ENCODE data around the gene TRAPPC1.
A peak's percentile ranks its signal among the peaks of the same experiment; 100 is the strongest.

TRAPPC1 gene

DNA sequence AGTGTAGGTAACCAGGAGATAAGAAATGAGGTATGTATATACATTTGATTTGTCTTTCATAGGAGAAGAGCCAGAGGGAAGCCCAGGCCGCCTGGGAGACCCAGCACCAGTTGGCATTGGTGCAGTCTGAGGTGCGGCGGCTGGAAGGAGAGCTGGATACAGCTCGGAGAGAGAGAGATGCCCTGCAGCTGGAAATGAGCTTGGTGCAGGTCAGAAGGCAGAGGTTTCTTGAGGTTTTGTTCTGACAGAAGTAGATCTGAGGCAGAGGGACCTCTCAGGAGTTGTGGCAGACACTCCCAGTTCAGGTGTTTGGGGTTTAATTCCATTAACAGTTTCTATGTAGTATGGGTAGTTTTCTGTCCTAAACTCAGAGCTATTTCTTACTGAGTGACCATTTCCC lies 8.3 kb upstream of the TRAPPC1 start:
- no peak for DNase-seq

DNA sequence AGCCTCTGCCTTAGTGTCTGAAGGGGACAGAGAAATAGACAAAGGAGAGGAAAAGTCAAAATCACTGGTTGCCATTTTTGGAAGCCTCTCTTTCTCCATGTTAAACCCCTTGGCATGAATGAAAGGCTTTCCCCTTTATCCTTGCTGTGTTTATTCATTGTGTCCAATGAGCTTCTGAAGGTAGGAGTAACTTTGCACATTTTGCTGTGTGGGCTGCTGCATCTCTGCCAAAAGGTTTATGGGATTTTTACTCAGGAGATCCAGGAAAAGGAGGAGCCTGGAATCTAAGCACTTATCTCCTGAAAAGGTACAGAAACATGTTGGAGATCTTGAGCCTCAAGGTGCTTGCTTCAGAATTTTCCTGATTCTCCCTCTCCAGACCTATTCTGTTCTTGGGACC lies 4.1 kb upstream of the TRAPPC1 start:
- DNase-seq = no peak

DNA sequence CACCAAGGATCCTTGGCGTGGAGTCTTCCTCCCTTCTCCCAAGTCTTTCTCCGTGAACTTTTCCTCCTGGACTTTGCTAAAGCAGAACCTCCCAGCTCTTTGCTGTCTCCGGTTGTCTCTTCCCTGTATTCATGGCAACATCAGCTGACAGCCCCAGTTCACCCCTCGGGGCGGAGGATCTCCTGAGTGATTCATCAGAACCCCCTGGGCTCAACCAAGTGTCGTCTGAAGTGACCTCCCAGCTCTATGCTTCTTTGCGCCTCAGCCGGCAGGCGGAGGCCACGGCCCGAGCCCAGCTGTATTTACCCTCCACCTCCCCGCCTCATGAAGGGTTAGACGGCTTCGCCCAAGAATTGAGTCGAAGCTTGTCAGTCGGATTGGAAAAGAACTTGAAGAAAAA lies 1.2 kb upstream of the TRAPPC1 start:
- DNase-seq = no peak

DNA sequence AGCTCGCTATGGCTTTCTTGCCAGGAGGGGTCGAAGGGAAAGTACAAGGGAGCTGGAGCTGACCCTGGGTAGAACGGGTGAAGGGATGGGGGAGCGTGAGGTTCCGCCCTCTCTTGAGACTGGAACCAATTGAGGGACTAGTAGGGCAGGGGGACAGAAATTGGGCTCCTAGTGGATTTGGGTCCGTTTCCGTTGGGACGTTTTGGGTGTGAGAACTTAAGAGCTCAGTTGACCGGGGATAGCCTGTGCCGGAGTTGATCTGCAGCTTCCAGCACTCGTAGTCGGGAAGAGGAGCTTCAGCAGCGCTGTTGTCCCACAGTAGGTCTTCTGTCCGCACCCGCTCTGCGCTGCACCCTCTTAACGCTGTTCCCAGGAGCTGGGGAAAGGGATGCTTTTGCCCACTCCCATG lies 741 bp upstream of the TRAPPC1 start:
- DNase-seq = no peak

DNA sequence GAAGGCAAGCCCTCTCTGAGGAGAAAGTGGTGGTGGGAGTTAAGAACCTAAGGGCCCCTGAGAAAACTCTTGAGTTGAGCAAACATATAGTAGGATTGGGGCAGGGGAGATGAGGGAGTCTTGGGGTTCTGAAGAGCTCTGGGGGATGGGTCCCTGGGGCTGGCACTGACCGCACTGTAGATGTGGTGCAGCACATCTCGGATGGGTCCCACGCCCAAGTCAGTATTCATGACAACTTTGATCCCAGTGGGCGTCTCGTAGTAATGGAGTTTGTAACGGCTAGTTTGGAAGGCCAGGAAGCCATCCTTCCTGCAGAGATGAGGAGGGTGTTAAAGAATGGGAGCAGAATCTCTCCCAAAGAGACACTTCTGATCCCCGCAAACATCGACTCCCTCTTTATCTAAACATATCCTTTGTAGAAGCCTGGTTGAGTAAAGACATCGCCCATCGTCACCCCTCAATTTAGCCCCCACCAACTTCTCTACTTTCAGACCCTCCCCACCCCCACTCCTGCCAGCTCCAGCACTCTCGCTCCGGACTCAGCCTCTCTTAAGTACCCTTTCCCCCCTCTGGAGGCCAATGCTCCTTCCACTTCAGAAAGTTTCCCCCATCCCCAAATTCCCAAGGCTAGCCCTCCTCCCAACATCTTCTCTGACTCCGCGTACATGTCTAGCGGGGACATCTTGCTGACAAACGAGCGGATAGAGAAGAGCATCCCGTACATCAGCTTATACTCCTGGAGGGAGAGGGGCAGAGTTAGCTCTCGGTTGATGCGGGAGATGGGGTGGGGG lies 710 bp downstream of the TRAPPC1 start:
- DNase-seq = no peak

DNA sequence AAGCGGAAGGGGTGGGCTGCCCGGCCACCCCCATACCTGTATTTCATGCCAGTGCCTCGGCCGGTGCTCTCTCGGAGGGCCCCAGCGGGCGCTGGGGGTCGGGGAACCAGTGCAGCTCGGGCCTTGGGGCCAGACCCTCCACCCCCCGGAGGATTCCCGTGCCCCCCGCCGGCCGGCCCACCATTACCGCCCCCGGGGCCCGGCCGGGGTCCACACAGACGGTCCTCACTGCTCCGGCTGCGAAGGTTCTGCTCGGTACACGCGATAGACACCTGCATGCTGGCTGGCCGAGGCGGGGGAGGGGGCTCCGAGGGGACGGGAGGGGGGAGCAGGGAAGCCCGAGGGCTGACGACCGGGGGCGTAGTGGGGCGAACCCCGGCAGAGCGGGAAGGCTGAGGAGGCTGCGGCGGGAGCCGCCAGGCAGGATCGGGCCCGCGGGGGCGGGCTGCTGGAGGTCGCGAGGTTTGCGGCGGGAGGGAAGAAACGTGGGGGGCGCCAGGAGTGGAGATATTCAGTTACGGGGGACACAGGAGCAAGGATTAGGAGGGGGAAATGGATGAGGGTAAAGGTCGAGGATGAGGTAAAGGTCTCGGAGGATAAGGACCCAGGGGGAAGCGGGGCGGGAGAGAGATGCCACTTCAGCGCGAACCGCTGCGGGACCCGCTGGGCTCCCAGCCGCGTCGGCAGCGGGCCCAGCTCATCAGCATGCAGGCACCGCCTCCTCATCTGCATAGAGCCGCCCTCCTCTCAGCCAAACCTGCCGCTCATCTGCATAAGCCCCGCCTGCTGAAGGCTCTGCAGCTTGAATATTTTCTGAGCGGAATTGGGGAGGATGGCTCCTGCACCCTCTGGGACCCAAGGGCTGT lies 2.4 kb downstream of the TRAPPC1 start, which contains the start of gene KCNAB3:
Gene KCNAB3, minus strand, starts transcription at position 699 of the 866 bp plus-strand sequence. Its CDS starts 421 bp downstream, at position 278.
- DNase-seq = peak; percentile 62

DNA sequence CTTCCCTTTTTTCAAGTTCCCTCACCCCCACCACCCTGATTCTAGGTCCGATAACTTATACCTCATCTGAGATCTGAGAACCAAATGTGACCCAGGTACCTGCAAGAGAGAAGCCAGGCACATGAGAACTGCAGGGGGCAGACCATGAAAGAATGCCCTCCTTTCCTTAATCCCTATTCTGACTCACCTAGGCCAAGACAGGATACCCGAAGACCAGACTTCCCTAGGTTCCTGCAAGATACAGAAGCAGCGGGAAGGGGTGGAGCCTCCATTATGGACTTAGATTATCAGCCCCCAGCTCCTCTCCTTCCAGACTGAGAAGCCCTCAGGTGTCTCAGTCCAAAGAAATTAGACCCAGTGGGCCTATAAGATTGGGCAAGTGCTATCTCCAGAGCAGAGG lies 4.2 kb downstream of the TRAPPC1 start:
- no peak for DNase-seq

DNA sequence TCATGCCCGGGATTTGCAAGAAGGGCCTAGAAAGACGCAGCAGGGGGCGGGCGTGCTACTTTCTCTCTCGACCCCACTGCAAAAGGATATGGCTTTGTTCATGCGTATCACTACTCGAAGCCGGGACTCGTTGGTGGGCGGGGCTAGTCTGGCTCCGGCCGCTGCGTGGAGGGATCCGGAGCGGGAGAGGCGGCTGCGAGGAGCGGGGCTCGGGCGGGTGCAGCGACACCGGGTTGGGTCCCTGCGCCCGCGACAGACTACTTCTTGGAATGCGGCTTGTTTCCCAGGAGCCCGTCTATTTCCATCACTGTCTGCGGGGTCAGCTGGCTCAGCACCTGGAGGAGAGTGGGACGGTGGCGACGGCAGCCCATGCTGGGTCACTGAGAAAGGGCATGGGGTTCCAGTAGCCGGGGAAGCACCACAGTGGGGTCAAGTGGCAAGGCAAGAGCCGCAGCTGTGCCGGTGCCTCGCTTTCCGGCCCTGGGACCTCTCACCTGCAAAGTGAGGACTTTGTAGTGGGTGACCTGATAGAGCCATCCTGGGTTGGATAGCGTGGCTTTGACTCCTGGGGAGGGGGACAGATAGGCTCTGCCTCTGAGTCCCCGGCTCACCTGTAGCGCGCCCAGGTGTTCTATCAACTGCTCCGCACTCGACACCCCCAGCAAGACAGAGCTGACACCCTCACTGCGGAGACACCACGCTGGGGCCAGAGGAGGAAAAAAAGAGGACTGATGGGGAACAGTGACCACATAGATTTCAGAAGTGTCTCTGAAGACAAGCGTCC lies 8.7 kb downstream of the TRAPPC1 start:
- DNase-seq = peak; percentile 86

DNA sequence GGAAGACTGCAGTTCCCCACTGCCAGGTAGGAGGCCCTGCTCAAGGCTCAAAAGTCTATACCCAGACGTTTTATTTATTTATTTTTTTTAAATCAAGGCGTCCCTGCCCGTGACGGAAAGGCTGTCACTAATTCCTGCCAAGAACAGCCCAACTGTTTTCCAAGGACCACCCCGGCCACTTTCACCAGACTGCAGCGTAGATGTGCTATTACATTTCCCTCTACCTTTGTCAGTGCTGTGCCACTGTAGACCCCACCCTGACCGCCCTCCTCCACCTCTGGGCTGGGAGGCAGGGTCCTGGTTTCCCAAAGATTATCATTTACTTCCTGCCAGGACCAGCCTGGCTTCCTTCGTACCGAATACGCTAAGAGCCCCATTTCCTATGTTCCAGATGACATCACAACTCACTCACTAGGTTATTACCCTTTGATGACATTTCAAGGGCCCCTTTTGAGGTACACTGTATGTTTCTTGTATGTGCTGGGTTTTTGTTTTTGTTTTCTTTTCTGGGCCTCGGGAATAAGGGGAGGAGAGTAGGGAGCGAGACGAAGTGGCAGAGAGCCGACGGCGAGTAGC lies 9.4 kb downstream of the TRAPPC1 start:
- no peak for DNase-seq

DNA sequence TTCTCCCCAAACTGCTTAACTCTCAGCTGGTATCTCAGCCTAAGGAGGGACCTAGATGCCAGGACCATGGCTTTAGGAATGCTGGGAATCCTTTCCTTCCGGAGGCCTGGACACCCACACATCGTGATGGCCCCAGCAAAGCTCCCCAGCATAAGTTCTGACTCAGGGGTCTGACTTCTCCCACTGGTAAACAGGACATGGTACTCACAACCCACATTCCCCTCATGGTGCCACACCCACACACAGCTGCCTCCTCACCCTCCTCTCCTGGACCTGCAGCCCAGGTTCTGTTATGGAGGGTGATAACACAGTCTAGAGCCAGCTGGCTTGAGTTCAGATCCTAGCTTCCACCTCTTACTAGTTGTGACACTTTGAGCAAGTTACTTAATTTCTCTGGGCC lies 14.9 kb downstream of the TRAPPC1 start:
- no peak for DNase-seq

DNA sequence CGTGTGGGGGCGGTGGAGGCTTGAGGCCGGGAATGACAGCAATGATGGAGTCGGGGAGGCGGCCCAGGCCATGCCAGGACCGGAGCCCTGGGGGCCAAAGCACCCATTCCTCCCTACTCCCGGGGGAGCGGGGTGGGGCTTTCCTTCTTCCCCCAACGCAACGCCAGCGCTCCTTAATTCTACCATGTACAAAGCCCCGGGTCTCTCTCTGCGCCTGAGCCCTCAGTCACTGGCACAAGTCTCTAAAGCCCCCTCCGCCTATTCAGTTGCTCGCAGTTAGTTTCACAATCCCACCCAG lies 15.4 kb downstream of the TRAPPC1 start:
- no peak for DNase-seq

DNA sequence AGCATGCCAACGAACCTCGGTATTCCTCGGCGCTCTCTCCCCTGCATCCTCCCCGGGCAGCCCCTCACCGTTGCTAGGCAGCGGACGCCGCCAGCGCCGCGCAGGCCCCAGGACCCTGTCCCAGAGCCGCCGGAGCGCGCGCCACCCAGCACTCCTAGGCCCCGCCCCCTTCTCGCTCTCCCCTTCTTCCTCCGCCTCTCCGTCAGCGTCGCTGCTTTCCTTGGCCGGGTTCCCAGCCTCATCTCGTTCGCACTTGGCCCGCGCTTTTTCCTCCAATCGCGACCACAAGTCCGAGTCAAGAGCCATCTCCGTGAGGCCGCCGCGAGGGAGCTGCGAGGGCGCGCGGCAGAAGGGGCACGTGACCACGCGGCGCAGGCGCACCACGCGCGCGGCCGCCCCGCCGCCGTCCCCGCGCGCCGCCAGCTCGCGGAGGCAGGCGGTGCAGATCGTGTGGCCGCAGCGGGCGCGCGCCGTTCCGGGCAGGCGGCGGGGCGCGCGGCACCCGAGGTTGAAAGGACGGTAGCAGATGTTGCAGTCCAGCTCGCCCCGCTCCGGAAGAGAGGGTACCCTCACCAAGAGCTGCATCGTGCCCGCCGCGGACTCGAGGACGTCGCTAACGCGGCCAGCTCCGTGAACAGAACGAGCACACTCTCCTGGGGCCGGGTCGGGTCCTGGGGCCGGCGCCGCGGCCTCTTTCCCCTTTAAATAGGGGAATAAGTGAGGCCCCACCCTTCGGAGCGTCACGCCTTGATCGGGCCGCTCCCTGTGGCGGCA lies 15.9 kb downstream of the TRAPPC1 start, which contains the start of gene RNF227:
Gene RNF227, minus strand, starts transcription at position 679 of the 774 bp plus-strand sequence. Its CDS starts 94 bp downstream, at position 585.
- DNase-seq = peak; percentile 85

DNA sequence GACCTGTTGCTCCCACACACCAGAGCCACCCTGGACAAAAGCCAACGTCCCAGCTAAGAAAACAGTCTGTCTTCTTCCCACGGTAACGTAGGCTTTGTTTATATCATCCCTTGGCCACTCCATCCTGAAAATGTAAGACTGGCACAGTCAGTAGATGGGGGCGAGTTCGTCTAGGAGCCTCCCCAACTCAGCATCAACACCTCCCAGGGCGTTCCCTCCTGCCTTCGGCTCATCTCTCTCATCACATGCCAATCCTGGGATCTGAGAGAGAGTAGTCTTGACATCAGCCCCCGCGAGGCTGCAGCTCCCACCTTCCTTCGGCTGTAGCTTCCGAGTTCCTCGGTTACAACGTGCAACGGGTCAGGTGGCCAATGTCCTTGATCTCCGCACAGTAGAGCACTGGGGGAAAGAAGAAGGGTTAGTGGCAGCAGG lies 16.6 kb downstream of the TRAPPC1 start:
- DNase-seq = no peak

DNA sequence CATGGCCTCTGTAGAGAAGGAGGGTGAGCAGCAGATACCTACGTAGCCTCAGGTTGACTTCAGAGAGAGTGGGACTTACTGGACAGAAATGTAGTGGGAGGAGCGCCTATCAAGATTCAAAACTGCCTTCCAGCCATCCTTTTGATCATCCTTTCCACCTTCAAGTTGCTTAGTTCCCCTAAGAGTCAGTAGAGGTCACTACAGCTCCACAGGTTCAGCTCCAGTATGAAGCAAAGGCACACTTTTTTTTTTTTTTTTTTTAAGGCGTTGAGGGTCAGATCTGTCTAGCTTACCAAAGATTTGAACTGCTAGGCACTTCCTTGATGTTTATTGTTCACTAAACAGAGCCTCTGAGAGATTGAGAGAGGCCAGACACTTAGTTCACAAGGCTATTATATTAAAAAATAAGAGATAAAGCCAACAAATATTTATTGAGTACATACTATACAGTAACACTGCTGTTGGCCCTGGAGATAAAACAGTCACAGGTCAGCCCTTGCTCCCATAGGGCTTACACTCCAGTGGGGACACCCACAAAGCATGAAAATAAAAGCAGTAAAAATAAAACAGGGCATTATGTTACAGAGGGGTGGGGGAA lies 18.7 kb downstream of the TRAPPC1 start:
- no peak for DNase-seq

DNA sequence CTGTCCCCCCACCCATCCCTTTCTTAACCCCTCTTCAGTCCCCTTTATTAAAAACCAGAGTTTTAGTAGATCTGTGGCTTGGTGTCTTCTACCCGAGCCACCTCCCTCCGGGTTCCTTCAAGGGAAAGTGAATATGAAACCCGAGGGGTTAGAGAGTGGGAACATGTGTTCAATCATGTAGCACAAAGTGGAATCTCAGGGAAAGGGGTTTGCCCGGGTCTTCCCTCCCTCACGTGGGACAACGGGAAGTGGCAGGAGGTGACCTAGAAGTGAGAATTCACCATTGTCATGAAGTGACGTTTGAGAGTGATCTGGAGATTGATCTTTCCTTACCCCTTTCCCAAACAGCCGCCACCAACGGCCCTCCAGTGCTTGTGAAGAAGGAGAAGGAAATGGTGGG lies 20.6 kb downstream of the TRAPPC1 start:
- DNase-seq = no peak

DNA sequence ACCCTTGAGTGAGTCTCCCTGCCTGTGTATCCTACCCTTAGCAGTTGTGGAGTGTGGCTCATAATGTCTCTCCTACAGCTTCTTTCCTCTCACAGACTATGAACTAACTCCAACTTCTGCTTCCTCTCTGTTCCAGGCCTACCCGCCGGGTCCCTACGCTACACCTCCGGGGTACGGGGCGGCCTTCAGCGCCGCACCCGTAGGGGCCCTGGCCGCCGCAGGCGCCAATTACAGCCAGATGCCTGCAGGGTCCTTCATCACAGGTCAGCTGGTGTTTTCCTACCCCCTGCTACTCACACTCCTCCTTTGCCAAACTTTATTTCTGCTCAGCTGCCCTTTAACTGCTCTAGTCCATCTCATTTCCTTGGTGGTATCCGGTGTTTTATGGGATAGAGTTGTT lies 21.0 kb downstream of the TRAPPC1 start:
- no peak for DNase-seq

DNA sequence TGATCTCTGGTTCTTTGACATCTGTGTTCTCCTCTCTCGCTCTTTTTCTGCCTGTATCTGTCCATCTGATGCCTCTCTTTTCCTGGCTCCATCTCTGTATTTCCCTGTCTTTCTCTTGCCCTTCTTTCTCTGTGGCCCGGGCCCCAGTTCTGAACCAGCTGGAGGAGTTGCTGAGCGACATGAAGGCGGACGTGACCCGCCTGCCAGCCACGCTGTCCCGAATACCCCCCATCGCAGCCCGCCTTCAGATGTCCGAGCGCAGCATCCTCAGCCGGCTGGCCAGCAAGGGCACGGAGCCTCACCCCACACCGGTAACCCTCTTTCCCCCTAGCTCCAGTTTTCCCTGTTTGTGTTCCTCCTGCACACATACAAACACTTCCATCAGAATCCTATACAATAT lies 21.5 kb downstream of the TRAPPC1 start:
- no peak for DNase-seq

DNA sequence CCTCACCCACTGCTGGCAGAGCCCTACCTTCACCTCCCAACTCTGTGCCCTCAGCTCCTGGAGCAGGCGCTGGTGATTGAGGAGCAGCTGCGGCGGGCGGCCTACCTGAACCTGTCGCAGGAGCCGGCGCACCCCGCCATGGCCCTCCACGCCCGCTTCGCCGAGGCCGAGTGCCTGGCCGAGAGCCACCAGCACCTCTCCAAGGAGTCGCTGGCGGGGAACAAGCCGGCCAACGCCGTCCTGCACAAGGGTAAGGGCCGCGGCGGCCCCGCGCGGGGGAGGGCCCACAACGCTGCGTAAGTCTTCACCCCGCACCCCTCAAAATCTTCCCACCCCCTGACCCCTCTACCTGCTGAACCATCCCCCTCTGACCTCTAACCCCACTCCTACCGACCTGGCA lies 22.7 kb downstream of the TRAPPC1 start:
- DNase-seq = no peak

DNA sequence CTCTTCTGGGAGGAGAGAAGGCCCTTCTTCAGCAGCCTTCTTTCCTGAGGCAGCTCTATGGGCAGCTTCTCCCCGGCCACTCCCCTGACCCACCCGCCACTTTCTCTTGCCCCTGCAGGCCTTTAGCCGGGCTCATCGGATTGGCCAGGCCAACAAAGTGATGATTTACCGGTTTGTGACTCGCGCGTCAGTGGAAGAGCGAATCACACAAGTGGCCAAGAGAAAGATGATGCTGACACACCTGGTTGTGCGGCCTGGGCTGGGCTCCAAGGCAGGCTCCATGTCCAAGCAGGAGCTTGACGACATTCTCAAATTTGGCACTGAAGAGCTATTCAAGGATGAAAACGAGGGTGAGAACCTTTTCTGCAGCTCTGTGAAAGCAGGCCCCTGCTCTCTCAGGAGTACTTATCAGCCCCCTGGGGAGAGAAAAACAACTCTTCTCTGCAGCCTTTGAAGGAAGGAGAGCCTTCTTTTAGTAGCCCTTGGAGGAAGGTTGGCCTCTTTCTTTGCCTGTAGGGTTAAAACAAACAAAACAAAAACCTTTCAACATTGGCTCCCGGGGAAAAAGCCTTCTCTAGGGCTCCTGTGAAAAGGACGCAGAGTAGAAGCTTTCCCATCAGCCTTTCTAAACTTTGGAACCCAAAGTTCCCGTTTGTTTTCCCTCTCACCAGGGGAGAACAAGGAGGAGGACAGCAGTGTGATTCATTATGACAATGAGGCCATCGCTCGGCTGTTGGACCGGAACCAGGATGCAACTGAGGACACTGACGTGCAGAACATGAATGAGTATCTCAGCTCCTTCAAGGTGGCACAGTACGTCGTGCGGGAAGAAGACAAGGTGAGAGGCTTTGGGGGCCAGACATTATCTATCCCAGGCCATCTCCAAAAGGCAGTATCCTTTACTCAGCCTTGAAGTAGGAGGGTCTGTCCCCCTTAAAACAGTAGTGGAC lies 28.3 kb downstream of the TRAPPC1 start:
- DNase-seq = no peak

DNA sequence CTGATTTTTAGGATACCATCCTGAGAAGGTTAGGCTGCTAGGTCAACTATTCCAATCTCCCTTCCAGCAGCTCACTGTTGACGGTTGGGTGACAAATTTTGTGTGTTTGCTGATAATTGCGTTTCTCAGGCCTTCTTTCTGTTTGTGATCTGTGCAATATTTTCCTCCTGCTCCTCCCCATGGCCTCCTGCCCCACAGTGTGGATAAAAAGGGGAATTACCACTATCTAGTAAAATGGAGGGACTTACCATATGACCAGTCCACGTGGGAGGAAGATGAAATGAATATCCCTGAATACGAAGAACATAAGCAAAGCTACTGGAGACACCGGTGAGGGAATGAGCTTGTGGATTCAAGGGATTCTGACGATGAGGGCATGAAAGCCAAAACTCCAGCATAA lies 34.0 kb downstream of the TRAPPC1 start:
- no peak for DNase-seq

DNA sequence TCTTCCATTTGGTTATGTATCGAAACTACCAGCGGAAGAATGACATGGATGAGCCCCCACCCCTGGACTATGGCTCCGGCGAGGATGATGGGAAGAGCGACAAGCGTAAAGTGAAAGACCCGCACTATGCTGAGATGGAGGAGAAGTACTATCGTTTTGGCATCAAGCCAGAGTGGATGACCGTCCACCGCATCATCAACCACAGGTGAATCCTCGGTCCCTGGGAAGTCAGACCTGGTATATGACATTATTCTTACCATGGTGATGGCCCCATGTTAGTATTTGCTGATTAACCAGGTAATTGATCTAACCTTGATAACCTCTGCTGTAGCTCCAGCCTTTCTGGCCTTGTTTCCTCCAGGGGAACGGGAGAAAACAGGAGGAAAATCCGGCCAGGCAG lies 34.7 kb downstream of the TRAPPC1 start:
- no peak for DNase-seq

All from stimulated activated CD4-positive, alpha-beta T cell treated with anti-CD3 and anti-CD28 coated beads, Interleukin-4, amount 100 ng/mL, for 1 hour (primary cell).